ENCODE results near the gene SMARCAL1. TPM values are rescaled to one million over a fixed set of nuclear protein-coding genes. Genes with fewer than 3 reads are reported as not detected.

Gene SMARCAL1
- total and polyA plus RNA-seq, 9 of the 15 experiments (the other 6 are each of a cell fraction or from before 2014, with no cell fraction given), result 8.2 to 27.9 (median 12.4) TPM

DNA sequence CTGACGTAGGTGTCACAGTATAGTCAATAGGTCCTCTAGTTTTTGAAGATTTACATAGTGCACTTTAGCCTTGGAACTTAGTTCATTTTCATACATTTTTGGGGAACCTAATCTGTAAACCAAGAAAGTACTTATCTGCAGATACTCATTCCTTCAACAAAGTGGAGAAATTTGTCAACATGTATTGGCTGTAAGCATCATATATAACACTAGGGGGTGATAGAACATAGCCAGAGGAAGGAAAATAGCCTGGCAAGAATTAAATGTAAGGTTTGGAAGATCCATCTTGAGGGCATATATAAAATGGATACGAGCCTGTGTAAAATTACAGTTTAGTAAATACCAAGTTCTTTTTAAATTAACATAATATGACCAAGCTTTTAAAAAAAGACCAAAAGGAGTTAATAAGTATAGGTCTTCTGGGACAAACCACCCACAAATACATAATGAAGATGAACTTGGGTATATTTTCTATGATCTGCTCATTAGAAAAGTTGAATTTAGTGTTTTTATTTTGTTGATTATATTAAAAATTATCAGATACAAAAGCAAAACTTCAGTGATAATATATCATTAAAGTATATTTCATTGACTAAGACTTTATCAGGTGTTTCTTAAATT, 104.6 kb downstream of the SMARCAL1 start (continued):
- TF ChIP-seq, protein P1, sequence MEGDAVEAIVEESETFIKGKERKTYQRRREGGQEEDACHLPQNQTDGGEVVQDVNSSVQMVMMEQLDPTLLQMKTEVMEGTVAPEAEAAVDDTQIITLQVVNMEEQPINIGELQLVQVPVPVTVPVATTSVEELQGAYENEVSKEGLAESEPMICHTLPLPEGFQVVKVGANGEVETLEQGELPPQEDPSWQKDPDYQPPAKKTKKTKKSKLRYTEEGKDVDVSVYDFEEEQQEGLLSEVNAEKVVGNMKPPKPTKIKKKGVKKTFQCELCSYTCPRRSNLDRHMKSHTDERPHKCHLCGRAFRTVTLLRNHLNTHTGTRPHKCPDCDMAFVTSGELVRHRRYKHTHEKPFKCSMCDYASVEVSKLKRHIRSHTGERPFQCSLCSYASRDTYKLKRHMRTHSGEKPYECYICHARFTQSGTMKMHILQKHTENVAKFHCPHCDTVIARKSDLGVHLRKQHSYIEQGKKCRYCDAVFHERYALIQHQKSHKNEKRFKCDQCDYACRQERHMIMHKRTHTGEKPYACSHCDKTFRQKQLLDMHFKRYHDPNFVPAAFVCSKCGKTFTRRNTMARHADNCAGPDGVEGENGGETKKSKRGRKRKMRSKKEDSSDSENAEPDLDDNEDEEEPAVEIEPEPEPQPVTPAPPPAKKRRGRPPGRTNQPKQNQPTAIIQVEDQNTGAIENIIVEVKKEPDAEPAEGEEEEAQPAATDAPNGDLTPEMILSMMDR (IDR thresholded peaks at IDR 0.05 in 2 of 3, conservative IDR thresholded peaks at IDR 0.05 in 1 of 3; ENCODE audit: insufficient read depth in 2 of 3, low read depth in 1 of 3, low read length in 3 of 3), result peak in 2 of 3 experiments; percentile 54 to 71; a peak in 4 of 6 replicates
- TF ChIP-seq, protein P2, sequence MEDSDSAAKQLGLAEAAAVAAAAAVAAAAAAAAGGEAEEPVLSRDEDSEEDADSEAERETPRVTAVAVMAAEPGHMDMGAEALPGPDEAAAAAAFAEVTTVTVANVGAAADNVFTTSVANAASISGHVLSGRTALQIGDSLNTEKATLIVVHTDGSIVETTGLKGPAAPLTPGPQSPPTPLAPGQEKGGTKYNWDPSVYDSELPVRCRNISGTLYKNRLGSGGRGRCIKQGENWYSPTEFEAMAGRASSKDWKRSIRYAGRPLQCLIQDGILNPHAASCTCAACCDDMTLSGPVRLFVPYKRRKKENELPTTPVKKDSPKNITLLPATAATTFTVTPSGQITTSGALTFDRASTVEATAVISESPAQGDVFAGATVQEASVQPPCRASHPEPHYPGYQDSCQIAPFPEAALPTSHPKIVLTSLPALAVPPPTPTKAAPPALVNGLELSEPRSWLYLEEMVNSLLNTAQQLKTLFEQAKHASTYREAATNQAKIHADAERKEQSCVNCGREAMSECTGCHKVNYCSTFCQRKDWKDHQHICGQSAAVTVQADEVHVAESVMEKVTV (CRISPR knock-in tag; IDR thresholded peaks at IDR 0.05), result peak; percentile 88
- TF ChIP-seq SMAD3 (CRISPR knock-in tag; conservative IDR thresholded peaks at IDR 0.05) (no peak), FOXA3 (CRISPR knock-in tag; conservative IDR thresholded peaks at IDR 0.05 in 1 of 2, IDR thresholded peaks at IDR 0.05 in 1 of 2) (0 out of 4 replicates have a peak, but pooled peaks of 1 of the 2 experiments have one; percentile 30), FOXK2 (conservative IDR thresholded peaks at IDR 0.05 in 1 of 2, IDR thresholded peaks at IDR 0.05 in 1 of 2; ENCODE audit: low read depth in 2 of 2) (peak; percentile 57 to 58; a peak in 3 of 4 replicates), ZNF764 (CRISPR knock-in tag; IDR thresholded peaks at IDR 0.05; ENCODE audit: low read depth) (peak; percentile 72; the same call in 1 of the 2 replicates)
- TF ChIP-seq, protein P3, sequence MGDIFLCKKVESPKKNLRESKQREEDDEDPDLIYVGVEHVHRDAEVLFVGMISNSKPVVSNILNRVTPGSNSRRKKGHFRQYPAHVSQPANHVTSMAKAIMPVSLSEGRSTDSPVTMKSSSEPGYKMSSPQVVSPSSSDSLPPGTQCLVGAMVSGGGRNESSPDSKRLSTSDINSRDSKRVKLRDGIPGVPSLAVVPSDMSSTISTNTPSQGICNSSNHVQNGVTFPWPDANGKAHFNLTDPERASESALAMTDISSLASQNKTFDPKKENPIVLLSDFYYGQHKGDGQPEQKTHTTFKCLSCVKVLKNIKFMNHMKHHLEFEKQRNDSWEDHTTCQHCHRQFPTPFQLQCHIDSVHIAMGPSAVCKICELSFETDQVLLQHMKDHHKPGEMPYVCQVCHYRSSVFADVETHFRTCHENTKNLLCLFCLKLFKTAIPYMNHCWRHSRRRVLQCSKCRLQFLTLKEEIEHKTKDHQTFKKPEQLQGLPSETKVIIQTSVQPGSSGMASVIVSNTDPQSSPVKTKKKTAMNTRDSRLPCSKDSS (IDR thresholded peaks at IDR 0.05; ENCODE audit: low read depth, partially characterized antibody), result no peak
- TF ChIP-seq, protein P4, sequence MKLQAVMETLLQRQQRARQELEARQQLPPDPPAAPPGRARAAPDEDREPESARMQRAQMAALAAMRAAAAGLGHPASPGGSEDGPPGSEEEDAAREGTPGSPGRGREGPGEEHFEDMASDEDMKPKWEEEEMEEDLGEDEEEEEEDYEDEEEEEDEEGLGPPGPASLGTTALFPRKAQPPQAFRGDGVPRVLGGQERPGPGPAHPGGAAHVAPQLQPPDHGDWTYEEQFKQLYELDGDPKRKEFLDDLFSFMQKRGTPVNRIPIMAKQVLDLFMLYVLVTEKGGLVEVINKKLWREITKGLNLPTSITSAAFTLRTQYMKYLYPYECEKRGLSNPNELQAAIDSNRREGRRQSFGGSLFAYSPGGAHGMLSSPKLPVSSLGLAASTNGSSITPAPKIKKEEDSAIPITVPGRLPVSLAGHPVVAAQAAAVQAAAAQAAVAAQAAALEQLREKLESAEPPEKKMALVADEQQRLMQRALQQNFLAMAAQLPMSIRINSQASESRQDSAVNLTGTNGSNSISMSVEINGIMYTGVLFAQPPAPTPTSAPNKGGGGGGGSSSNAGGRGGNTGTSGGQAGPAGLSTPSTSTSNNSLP (IDR thresholded peaks at IDR 0.05; ENCODE audit: borderline replicate concordance, low read depth, low read length), result 0 out of 2 replicates have a peak, but pooled peaks have one; percentile 49
- TF ChIP-seq, protein P5, sequence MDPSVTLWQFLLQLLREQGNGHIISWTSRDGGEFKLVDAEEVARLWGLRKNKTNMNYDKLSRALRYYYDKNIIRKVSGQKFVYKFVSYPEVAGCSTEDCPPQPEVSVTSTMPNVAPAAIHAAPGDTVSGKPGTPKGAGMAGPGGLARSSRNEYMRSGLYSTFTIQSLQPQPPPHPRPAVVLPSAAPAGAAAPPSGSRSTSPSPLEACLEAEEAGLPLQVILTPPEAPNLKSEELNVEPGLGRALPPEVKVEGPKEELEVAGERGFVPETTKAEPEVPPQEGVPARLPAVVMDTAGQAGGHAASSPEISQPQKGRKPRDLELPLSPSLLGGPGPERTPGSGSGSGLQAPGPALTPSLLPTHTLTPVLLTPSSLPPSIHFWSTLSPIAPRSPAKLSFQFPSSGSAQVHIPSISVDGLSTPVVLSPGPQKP (CRISPR knock-in tag; IDR thresholded peaks at IDR 0.05), result no peak

Data from K562 (cell line).